ENCODE data around the gene SCO2.

DNA sequence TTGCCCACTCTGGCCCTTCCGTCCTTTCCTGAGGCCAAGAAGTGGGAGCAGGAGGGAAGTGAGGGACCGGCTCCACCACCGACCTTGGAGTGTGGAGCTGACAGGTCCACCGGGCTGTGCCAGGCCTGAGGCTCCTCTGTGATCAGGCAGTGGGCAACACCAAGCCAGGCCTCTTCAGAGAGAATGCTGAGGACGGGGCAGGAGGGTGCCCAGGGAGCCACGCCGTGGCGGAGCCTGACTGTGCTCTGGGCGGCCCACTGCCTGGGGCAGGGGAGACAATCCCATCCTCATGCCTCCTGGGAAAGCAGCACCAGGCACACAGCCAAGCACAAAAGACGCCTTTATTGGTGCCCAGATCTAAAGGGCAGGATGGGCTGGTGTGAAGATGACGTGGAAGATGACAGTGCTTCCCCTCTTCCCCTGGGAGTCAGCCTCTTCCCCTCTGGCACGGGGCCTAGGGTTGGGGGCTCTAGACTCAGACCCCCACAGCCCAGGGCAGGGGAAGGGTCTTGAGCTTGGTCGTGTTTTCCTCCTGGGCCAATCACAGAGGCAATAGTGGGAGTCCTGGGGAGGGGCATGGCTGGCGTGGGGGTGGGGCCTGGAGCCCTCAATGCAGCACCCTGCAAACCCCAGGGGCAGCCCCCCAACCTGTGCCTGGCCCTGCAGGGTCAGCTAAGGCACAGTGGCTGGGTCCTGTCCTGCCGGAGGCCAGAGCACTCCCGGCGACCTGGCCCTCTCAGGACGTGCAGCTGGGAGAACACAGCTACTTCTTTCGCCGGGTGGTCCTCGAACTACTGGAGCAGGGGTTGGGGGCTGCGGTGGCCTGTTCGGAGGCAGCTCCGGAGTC lies 22.5 kb downstream of the SCO2 start:
- TF ChIP-seq TAF1 (IDR thresholded peaks at IDR 0.05; ENCODE audit: borderline replicate concordance, low read depth, low read length), result no peak
- no peak for TF ChIP-seq POLR2AphosphoS5 (IDR thresholded peaks at IDR 0.05; ENCODE audit: low read depth, low read length)
